ENCODE measurements around the gene TNFRSF1B. TPM values are rescaled to one million over a fixed set of nuclear protein-coding genes. Genes with fewer than 3 reads are reported as not detected.

TNFRSF1B gene
- total RNA-seq, 1 experiment from 2014 or later = not detected

DNA sequence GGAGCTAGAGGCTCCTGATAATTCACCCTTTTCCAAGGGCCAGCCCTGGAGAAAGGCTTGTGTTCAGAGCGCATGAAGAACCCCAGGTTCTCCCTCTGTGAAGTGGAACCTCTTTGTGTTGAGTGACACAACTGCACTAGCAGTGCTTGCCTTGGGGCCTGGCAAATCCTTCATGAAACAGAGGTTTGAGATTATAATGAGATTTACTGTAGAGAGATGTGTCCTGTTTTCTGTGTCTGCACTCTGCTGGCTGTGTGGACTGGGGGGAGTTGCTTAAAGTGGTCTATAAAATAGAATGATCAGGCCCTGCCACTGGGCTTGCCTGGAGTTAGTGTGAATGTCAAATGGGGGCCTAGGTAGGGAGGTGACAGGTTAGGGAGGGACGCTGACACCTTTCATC, 11.5 kb upstream of the TNFRSF1B start:
- POLR2A ChIA-PET (ENCODE audit: low non-redundant PET) = interaction anchor here (0.6 kb wide), 1 partner anchor 45 kb away, joined by 4 read pairs; no protein-coding TSS in a partner anchor

DNA sequence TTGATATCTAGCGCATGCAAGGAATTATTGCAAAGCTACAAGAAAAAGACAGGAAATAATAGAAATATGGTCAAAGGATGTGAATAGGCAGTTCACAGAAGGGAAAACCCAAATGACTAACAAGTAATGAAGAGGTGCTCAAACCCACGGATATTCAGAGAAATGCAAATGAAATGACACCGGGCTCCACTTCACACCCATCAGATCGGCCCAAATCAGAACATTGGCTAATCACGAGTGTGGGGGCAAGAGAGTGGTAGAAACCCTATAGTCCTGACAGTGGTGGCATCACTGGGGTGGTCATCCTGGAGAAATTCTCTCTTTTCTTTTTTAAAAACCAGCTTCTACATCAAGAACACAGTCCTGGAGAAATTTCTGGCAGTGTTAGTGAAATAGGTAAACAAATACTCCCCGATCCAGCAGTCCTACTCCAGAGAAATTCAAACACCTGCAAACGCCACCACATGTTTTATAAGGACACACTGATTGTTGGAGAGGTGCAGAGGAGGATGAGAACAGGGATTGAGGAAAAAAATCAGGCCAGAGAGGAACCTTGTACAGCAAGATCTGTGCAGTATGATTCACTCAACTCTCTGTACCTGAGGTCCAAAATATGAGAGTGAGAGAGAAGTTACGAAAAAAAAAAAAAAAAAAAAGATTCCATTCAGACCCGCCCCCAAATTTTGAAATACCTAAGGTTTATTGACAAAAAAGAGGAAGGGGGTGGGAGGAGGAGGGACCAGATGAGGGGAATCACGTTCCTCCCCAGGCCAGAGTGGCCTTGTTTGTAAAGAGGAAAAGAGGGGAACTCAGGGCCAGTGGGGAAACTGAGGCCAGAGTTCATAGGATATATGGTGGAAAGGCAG, 9.2 kb upstream of the TNFRSF1B start:
- POLR2A ChIA-PET (ENCODE audit: low non-redundant PET) = no interaction called here
- CTCF ChIA-PET = no interaction called here
- intact Hi-C loops (cut with micrococcal nuclease; ENCODE audit: unreplicated experiment) = no loop called here
- Histone ChIP-seq H3K4me1 (ENCODE audit: insufficient read depth, low read length, poor library complexity, severe bottlenecking) (no peaks in the 10 kb centered on the region), H3K27ac (ENCODE audit: low read depth, low read length, poor library complexity, severe bottlenecking) (no peak overlapping the region), H3K9me3 (ENCODE audit: low read depth, low read length, poor library complexity, severe bottlenecking) (no peaks in the 10 kb centered on the region), H3K36me3 (ENCODE audit: insufficient read depth, low read length, poor library complexity, severe bottlenecking) (no peaks in the 10 kb centered on the region), H3K4me3 (ENCODE audit: low read depth, low read length, poor library complexity, severe bottlenecking) (no peak overlapping the region), H3K27me3 (replicated peaks; ENCODE audit: insufficient read depth, low read depth, low read length, poor library complexity) (no peaks in the 10 kb centered on the region)
- DNase-seq (ENCODE audit: low spot score) = no peak
- no TSS peak for BruUV-seq (replicated peaks)
- TF ChIP-seq, protein P1, sequence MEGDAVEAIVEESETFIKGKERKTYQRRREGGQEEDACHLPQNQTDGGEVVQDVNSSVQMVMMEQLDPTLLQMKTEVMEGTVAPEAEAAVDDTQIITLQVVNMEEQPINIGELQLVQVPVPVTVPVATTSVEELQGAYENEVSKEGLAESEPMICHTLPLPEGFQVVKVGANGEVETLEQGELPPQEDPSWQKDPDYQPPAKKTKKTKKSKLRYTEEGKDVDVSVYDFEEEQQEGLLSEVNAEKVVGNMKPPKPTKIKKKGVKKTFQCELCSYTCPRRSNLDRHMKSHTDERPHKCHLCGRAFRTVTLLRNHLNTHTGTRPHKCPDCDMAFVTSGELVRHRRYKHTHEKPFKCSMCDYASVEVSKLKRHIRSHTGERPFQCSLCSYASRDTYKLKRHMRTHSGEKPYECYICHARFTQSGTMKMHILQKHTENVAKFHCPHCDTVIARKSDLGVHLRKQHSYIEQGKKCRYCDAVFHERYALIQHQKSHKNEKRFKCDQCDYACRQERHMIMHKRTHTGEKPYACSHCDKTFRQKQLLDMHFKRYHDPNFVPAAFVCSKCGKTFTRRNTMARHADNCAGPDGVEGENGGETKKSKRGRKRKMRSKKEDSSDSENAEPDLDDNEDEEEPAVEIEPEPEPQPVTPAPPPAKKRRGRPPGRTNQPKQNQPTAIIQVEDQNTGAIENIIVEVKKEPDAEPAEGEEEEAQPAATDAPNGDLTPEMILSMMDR (conservative IDR thresholded peaks at IDR 0.05; ENCODE audit: low read depth, low read length) = no peak
- TF ChIP-seq EZH2 (IDR thresholded peaks at IDR 0.05; ENCODE audit: borderline replicate concordance, low read depth, low read length, poor library complexity, severe bottlenecking) = no peak

More for the DNA sequence above, 11.5 kb upstream of the TNFRSF1B start:
- no peak overlapping the region for H3K4me3 ChIP-seq (ENCODE audit: low read depth, low read length, poor library complexity, severe bottlenecking)
- no peaks in the 10 kb centered on the region for H3K27me3 ChIP-seq (replicated peaks; ENCODE audit: insufficient read depth, low read depth, low read length, poor library complexity)
- H3K36me3 ChIP-seq (ENCODE audit: insufficient read depth, low read length, poor library complexity, severe bottlenecking) = no peaks in the 10 kb centered on the region
- no TSS peak for BruUV-seq (replicated peaks)
- CTCF ChIA-PET = no interaction called here
- H3K9me3 ChIP-seq (ENCODE audit: low read depth, low read length, poor library complexity, severe bottlenecking) = no peaks in the 10 kb centered on the region
- intact Hi-C loops (cut with micrococcal nuclease; ENCODE audit: unreplicated experiment) = no loop called here
- no peak for TF ChIP-seq EZH2 (IDR thresholded peaks at IDR 0.05; ENCODE audit: borderline replicate concordance, low read depth, low read length, poor library complexity, severe bottlenecking)
- TF ChIP-seq, protein P1 (conservative IDR thresholded peaks at IDR 0.05; ENCODE audit: low read depth, low read length) = no peak
- DNase-seq (ENCODE audit: low spot score) = no peak
- no peak overlapping the region for H3K27ac ChIP-seq (ENCODE audit: low read depth, low read length, poor library complexity, severe bottlenecking)
- no peaks in the 10 kb centered on the region for H3K4me1 ChIP-seq (ENCODE audit: insufficient read depth, low read length, poor library complexity, severe bottlenecking)

DNA sequence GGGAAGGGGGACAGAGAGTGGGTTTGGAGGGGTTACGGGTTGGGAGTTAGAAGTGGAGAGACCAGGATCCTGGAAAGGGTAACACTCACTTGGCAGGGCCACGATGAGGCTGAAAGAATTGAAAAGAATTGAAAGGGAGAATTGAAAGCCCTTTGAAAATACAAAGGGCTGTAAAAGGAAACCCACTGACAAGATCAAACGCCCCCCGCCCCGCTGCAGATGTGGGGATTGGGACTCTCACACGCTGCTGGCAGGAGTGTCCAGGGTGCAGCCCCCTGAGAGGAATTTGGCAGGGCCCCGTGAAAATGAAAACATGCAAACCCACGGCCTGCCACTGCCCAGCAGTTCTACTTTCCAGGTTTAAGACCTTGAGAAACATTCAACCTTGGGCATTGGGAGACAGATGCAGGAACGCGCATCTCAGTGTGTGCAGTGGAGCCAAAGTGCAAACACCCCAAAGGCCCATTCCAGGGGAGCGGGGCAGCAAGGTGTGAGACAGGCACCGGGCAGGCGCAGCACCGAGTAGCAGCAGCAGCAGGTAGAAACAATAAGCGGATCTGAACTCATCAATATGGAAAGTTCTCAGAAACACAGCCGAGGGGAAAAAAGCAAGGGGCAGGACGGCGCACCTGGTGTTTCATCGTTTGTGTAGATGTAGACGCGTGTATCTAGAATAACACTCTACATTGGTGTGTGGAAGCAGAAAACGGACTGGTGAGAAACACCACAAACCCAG, 8.3 kb upstream of the TNFRSF1B start:
- no peaks in the 10 kb centered on the region for H3K27me3 ChIP-seq (replicated peaks; ENCODE audit: insufficient read depth, low read depth, low read length, poor library complexity)
- no peak overlapping the region for H3K4me3 ChIP-seq (ENCODE audit: low read depth, low read length, poor library complexity, severe bottlenecking)
- H3K27ac ChIP-seq (ENCODE audit: low read depth, low read length, poor library complexity, severe bottlenecking) = no peak overlapping the region
- no peaks in the 10 kb centered on the region for H3K36me3 ChIP-seq (ENCODE audit: insufficient read depth, low read length, poor library complexity, severe bottlenecking)
- no peak for DNase-seq (ENCODE audit: low spot score)
- CTCF ChIA-PET = no interaction called here
- POLR2A ChIA-PET (ENCODE audit: low non-redundant PET) = no interaction called here
- no TSS peak for BruUV-seq (replicated peaks)
- no peaks in the 10 kb centered on the region for H3K9me3 ChIP-seq (ENCODE audit: low read depth, low read length, poor library complexity, severe bottlenecking)
- TF ChIP-seq, protein P1 (conservative IDR thresholded peaks at IDR 0.05; ENCODE audit: low read depth, low read length) = no peak
- TF ChIP-seq EZH2 (IDR thresholded peaks at IDR 0.05; ENCODE audit: borderline replicate concordance, low read depth, low read length, poor library complexity, severe bottlenecking) = no peak
- no peaks in the 10 kb centered on the region for H3K4me1 ChIP-seq (ENCODE audit: insufficient read depth, low read length, poor library complexity, severe bottlenecking)
- intact Hi-C loops (cut with micrococcal nuclease; ENCODE audit: unreplicated experiment) = no loop called here
